IMR-90 (cell line): ENCODE data around the gene RAVER2.

Experiments
- CEBPB ChIP-seq: IDR thresholded peaks from 2 replicates; pipeline ENCODE4 v1.6.1; 2012; ENCODE audit warnings: low read depth, low read length, improper control_type of control experiment
- MAFK ChIP-seq: IDR thresholded peaks from 2 replicates; pipeline ENCODE4 v1.6.1; 2012; ENCODE audit warnings: low read depth, low read length, improper control_type of control experiment
- MXI1 ChIP-seq: IDR thresholded peaks from 2 replicates; pipeline ENCODE4 v1.6.1; 2012; ENCODE audit warnings: low read depth, mild to moderate bottlenecking, low read length, moderate library complexity, borderline replicate concordance
- NFE2L2 ChIP-seq: fragments of 150-350 bp; IDR thresholded peaks from 2 replicates; pipeline ENCODE4 v1.6.1; 2016; ENCODE audit warnings: low read depth, mild to moderate bottlenecking, low read length
- POLR2A ChIP-seq: IDR thresholded peaks from 2 replicates; pipeline ENCODE4 v1.6.1; 2012; ENCODE audit warnings: mild to moderate bottlenecking, low read depth, low read length
- RAD21 ChIP-seq: IDR thresholded peaks from 2 replicates; pipeline ENCODE4 v1.6.1; 2012; ENCODE audit warnings: low read length, improper control_type of control experiment
- RFX5 ChIP-seq: IDR thresholded peaks from 2 replicates; pipeline ENCODE4 v1.8.0; 2012; ENCODE audit warnings: low read depth, mild to moderate bottlenecking, low read length, moderate library complexity
- TF ChIP-seq, protein P1 (sequence below): conservative IDR thresholded peaks from 2 replicates; pipeline ENCODE4 v1.5.1; 2012; ENCODE audit warnings: mild to moderate bottlenecking, low read depth, low read length, improper control_type of control experiment
- TF ChIP-seq, protein P2 (sequence below): fragments of 150-350 bp; IDR thresholded peaks from 2 replicates; pipeline ENCODE4 v1.6.1; 2017; ENCODE audit warnings: mild to moderate bottlenecking, antibody characterized with exemption, low read length, low read depth

DNA sequence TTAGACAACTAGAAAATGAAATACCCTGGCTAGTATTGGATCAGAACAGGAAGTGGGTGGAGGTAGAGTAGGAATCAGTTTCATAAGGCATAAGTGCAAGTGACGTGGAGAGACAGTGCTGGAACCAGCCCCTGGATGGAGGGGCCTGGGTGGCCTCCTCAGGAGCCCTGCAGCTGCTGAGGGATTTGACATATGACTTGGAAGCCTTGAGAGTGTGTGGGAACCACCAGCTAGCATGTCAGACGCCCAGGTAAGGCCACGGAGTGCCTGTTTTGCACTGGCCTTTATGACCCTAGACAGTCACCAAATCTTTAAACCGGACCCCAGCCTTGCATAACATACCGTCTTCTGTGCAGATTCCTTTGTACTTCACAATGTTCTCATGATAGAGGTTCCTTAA is 94.4 kb downstream of the RAVER2 start:
- TF ChIP-seq, protein P1, sequence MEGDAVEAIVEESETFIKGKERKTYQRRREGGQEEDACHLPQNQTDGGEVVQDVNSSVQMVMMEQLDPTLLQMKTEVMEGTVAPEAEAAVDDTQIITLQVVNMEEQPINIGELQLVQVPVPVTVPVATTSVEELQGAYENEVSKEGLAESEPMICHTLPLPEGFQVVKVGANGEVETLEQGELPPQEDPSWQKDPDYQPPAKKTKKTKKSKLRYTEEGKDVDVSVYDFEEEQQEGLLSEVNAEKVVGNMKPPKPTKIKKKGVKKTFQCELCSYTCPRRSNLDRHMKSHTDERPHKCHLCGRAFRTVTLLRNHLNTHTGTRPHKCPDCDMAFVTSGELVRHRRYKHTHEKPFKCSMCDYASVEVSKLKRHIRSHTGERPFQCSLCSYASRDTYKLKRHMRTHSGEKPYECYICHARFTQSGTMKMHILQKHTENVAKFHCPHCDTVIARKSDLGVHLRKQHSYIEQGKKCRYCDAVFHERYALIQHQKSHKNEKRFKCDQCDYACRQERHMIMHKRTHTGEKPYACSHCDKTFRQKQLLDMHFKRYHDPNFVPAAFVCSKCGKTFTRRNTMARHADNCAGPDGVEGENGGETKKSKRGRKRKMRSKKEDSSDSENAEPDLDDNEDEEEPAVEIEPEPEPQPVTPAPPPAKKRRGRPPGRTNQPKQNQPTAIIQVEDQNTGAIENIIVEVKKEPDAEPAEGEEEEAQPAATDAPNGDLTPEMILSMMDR = no peak
- TF ChIP-seq RAD21 = no peak
- no peak for TF ChIP-seq RFX5
- TF ChIP-seq CEBPB = no peak
- no peak for TF ChIP-seq MAFK
- no peak for TF ChIP-seq POLR2A
- TF ChIP-seq NFE2L2 = no peak
- no peak for TF ChIP-seq MXI1
- TF ChIP-seq, protein P2, sequence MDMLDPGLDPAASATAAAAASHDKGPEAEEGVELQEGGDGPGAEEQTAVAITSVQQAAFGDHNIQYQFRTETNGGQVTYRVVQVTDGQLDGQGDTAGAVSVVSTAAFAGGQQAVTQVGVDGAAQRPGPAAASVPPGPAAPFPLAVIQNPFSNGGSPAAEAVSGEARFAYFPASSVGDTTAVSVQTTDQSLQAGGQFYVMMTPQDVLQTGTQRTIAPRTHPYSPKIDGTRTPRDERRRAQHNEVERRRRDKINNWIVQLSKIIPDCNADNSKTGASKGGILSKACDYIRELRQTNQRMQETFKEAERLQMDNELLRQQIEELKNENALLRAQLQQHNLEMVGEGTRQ = no peak
